Ishikawa (cell line): ENCODE data around the gene BMP7.

Experiments
- CEBPB ChIP-seq: IDR thresholded peaks from 2 replicates; pipeline ENCODE4 v1.6.1; 2012
- TEAD4 ChIP-seq: IDR thresholded peaks from 2 replicates; pipeline ENCODE4 v1.6.1; 2012

- TF ChIP-seq CEBPB = no peak
- no peak for TF ChIP-seq TEAD4
Measured at GRCh38 chr20:57181639-57182038, 84.8 kb downstream of the BMP7 start.
